Osteoblast (primary cell): ENCODE results near the gene TRAPPC1. TPM values are rescaled to one million over a fixed set of nuclear protein-coding genes. Genes with fewer than 3 reads are reported as not detected.

Experiments used
- DNase-seq: peaks from one replicate; pipeline ENCODE4 v3.0.0; 2011; ENCODE audit warnings: low spot score, mixed read lengths; ENCODE audit not compliant: insufficient read length; ENCODE audit errors: missing footprints
- H2AFZ ChIP-seq: 2 replicates; pipeline ENCODE4 v1.6.0; 2011; ENCODE audit warnings: mild to moderate bottlenecking, low read length
- H3K27ac ChIP-seq: 2 replicates; pipeline ENCODE4 v1.5.1; 2011; ENCODE audit warnings: mild to moderate bottlenecking, low read depth, low read length, moderate library complexity
- H3K27me3 ChIP-seq: 2 replicates; pipeline ENCODE4 v1.6.0; 2012; ENCODE audit warnings: mild to moderate bottlenecking, control low read depth, inconsistent platforms, low read length, moderate library complexity; ENCODE audit not compliant: insufficient read depth
- H3K36me3 ChIP-seq: 2 replicates; pipeline ENCODE4 v1.5.1; 2011; ENCODE audit warnings: mild to moderate bottlenecking, low read length, control low read depth, moderate library complexity; ENCODE audit not compliant: insufficient read depth
- H3K4me1 ChIP-seq: 2 replicates; pipeline ENCODE4 v1.5.1; 2011; ENCODE audit warnings: mild to moderate bottlenecking, low read length, control low read depth, moderate library complexity; ENCODE audit not compliant: insufficient read depth
- H3K4me2 ChIP-seq: 2 replicates; pipeline ENCODE4 v1.6.0; 2011; ENCODE audit warnings: mild to moderate bottlenecking, low read length; ENCODE audit not compliant: insufficient read depth
- H3K4me3 ChIP-seq: fragments of 200-600 bp; sonication (generic); 3 replicates; pipeline ENCODE4 v1.5.1; 2012; ENCODE audit warnings: mild to moderate bottlenecking, low read length, inconsistent platforms; ENCODE audit not compliant: insufficient read depth
- H3K79me2 ChIP-seq: 2 replicates; pipeline ENCODE4 v1.6.0; 2012; ENCODE audit warnings: mild to moderate bottlenecking, low read length, control low read depth, inconsistent platforms; ENCODE audit not compliant: insufficient read depth
- H3K9me3 ChIP-seq: 2 replicates; pipeline ENCODE4 v1.5.1; 2011; ENCODE audit warnings: low read depth, low read length, control low read depth
- H4K20me1 ChIP-seq: 2 replicates; pipeline ENCODE4 v1.6.0; 2012; ENCODE audit warnings: mild to moderate bottlenecking, low read length, control low read depth; ENCODE audit not compliant: insufficient read depth
- CTCF ChIP-seq: IDR thresholded peaks from 2 replicates; pipeline ENCODE4 v1.5.1; 2011; ENCODE audit warnings: mild to moderate bottlenecking, low read depth, low read length, moderate library complexity; ENCODE audit errors: extremely low read depth
- total RNA-seq: library from RNA; depleted of rRNA; stranded (reverse); fragments of >200 nt; gene quantifications from 2 replicates; pipeline ENCODE4 v1.2.3, GENCODE V29; 2012

Gene TRAPPC1
- total RNA-seq, 1 donor = 26.1 TPM

- H4K20me1 ChIP-seq = no peaks in the 10 kb centered on the region
- H3K4me2 ChIP-seq = no peak overlapping the region
- H2AFZ ChIP-seq = no peak overlapping the region
- no peak for TF ChIP-seq CTCF
- H3K36me3 ChIP-seq = peaks cover 41% of the 10 kb centered on the region
- H3K79me2 ChIP-seq = no peaks in the 10 kb centered on the region
- no peak overlapping the region for H3K27ac ChIP-seq
- no peaks in the 10 kb centered on the region for H3K27me3 ChIP-seq
- DNase-seq = no peak
- peaks cover 7% of the 10 kb centered on the region for H3K4me1 ChIP-seq
- H3K4me3 ChIP-seq = no peak overlapping the region
- H3K9me3 ChIP-seq = no peaks in the 10 kb centered on the region
Observed at GRCh38 chr17:7951143-7951792, 19.5 kb upstream of the TRAPPC1 start.

- H4K20me1 ChIP-seq = no peaks in the 10 kb centered on the region
- peaks cover 48% of the 10 kb centered on the region for H3K36me3 ChIP-seq
- H2AFZ ChIP-seq = no peak overlapping the region
- H3K9me3 ChIP-seq = no peaks in the 10 kb centered on the region
- H3K27me3 ChIP-seq = no peaks in the 10 kb centered on the region
- no peak overlapping the region for H3K4me2 ChIP-seq
- peaks cover 7% of the 10 kb centered on the region for H3K4me1 ChIP-seq
- H3K27ac ChIP-seq = no peak overlapping the region
- no peaks in the 10 kb centered on the region for H3K79me2 ChIP-seq
- H3K4me3 ChIP-seq = no peak overlapping the region
- DNase-seq = no peak
- no peak for TF ChIP-seq CTCF
Observed at GRCh38 chr17:7950578-7950977, 18.8 kb upstream of the TRAPPC1 start.

- Histone ChIP-seq H3K79me2 (no peaks in the 10 kb centered on the region), H2AFZ (no peak overlapping the region), H3K27me3 (no peaks in the 10 kb centered on the region), H3K4me2 (no peak overlapping the region), H3K4me3 (no peak overlapping the region), H3K4me1 (peaks cover 7% of the 10 kb centered on the region), H3K27ac (no peak overlapping the region), H4K20me1 (no peaks in the 10 kb centered on the region), H3K9me3 (no peaks in the 10 kb centered on the region), H3K36me3 (peaks cover 71% of the 10 kb centered on the region)
- DNase-seq = peak; percentile 89
- TF ChIP-seq CTCF = no peak
Observed at GRCh38 chr17:7947651-7948050, 15.9 kb upstream of the TRAPPC1 start.

DNA sequence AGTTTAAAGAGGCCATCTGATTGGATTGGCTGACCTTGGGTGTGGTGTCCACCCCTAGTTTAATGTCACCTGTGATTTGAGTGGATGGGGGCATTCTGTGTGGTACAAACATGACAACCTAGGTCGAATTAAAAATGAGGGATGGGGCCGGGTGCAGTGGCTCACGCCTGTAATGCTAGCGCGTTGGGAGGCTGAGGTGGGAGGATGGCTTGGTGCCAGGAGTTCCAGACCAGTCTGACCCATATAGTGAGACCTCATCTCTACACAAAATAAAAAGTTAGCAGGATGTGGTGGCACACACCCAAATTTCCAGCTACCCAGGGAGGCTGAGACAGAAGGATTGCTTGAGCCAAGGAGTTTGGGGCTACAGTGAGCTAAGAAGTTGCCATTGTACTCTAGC is 14.7 kb upstream of the TRAPPC1 start:
- peaks cover 71% of the 10 kb centered on the region for H3K36me3 ChIP-seq
- no peaks in the 10 kb centered on the region for H3K9me3 ChIP-seq
- no peak for DNase-seq
- peaks cover 7% of the 10 kb centered on the region for H3K4me1 ChIP-seq
- no peak overlapping the region for H2AFZ ChIP-seq
- no peak overlapping the region for H3K27ac ChIP-seq
- H3K27me3 ChIP-seq = no peaks in the 10 kb centered on the region
- no peak for TF ChIP-seq CTCF
- no peaks in the 10 kb centered on the region for H3K79me2 ChIP-seq
- no peaks in the 10 kb centered on the region for H4K20me1 ChIP-seq
- H3K4me3 ChIP-seq = no peak overlapping the region
- H3K4me2 ChIP-seq = no peak overlapping the region
